Smooth muscle cell (in vitro differentiated cells): ENCODE measurements around the gene AFF1. TPM values are rescaled to one million over a fixed set of nuclear protein-coding genes. Genes with fewer than 3 reads are reported as not detected.
"Not testable (repeated sequence)": the region's sequence is repeated elsewhere in the genome, so short reads cannot be mapped to it uniquely, and the experiment has no call there.

Experiments used
- DNase-seq: peaks from one replicate; lab custom pipeline; 2025; ENCODE audit not compliant: unreplicated experiment; lab: John Stamatoyannopoulos, UW
- H2AFZ ChIP-seq: fragments of 200-600 bp; sonication (generic); 2 replicates; pipeline ENCODE4 v1.6.0; 2016; ENCODE audit warnings: antibody characterized with exemption, low read depth, mild to moderate bottlenecking
- H3F3A ChIP-seq: fragments of 200-600 bp; sonication (generic); 2 replicates; pipeline ENCODE4 v1.6.0; 2017; ENCODE audit warnings: antibody characterized with exemption, low read depth
- H3K27ac ChIP-seq: fragments of 200-600 bp; sonication (generic); 2 replicates; pipeline ENCODE4 v1.5.1; 2016; ENCODE audit warnings: low read depth, mild to moderate bottlenecking
- H3K27me3 ChIP-seq: fragments of 200-600 bp; sonication (generic); 2 replicates; pipeline ENCODE4 v1.6.1; 2016; ENCODE audit warnings: low read depth, mild to moderate bottlenecking
- H3K36me3 ChIP-seq: fragments of 200-600 bp; sonication (generic); 2 replicates; pipeline ENCODE4 v1.5.1; 2016; ENCODE audit warnings: low read depth
- H3K4me1 ChIP-seq: fragments of 200-600 bp; sonication (generic); 2 replicates; pipeline ENCODE4 v1.5.1; 2016; ENCODE audit warnings: low read depth
- H3K4me2 ChIP-seq: fragments of 200-600 bp; sonication (generic); 2 replicates; pipeline ENCODE4 v1.6.0; 2016; ENCODE audit warnings: mild to moderate bottlenecking
- H3K4me3 ChIP-seq: fragments of 200-600 bp; sonication (generic); 2 replicates; pipeline ENCODE4 v1.5.1; 2016; ENCODE audit warnings: mild to moderate bottlenecking
- H3K79me2 ChIP-seq: fragments of 200-600 bp; sonication (generic); 2 replicates; pipeline ENCODE4 v1.6.0; 2016; ENCODE audit warnings: low read depth, mild to moderate bottlenecking
- H3K9ac ChIP-seq: fragments of 200-600 bp; sonication (generic); 2 replicates; pipeline ENCODE4 v1.6.0; 2016; ENCODE audit warnings: low read depth
- H3K9me3 ChIP-seq: fragments of 200-600 bp; sonication (generic); replicated peaks from 2 replicates; pipeline ENCODE4 v1.5.1; 2016; ENCODE audit warnings: low read depth
- H4K20me1 ChIP-seq: fragments of 200-600 bp; sonication (generic); 2 replicates; pipeline ENCODE4 v1.6.0; 2016; ENCODE audit warnings: low read depth
- CTCF ChIP-seq: fragments of 200-600 bp; sonication (generic); IDR thresholded peaks from 2 replicates; pipeline ENCODE4 v1.5.1; 2017; ENCODE audit warnings: borderline replicate concordance, mild to moderate bottlenecking, antibody characterized with exemption; ENCODE audit not compliant: insufficient read depth, poor library complexity, severe bottlenecking
- WGBS: methylation state at CpG from one replicate; pipeline ENCODE4 v1.1.7; 2016; ENCODE audit warnings: low lambda C conversion rate; 5-methylcytosine and 5-hydroxymethylcytosine counted together
- polyA plus RNA-seq: library from polyadenylated mRNA; unstranded; fragments of >200 nt; fragmentation: Nextera tagmentation; extraction: Ambion mirVana; gene quantifications from 2 replicates; pipeline ENCODE4 v1.2.1, GENCODE V29; 2016
- total RNA-seq: library from RNA; depleted of rRNA; stranded (reverse); fragments of >200 nt; gene quantifications from 2 replicates; pipeline ENCODE4 v1.2.3, GENCODE V29; 2014

AFF1 gene
- total and polyA plus RNA-seq, 2 experiments from 2014 or later: 6.6 to 17.7 TPM

- Histone ChIP-seq H3K4me2 (no peak overlapping the region), H3K9ac (no peak overlapping the region), H3K4me3 (no peak overlapping the region), H4K20me1 (no peaks in the 10 kb centered on the region), H3K36me3 (no peaks in the 10 kb centered on the region), H3K9me3 (no peaks in the 10 kb centered on the region), H3K79me2 (no peaks in the 10 kb centered on the region), H3K4me1 (no peaks in the 10 kb centered on the region), H3K27me3 (no peaks in the 10 kb centered on the region), H2AFZ (no peak overlapping the region), H3K27ac (no peak overlapping the region), H3F3A (no peaks in the 10 kb centered on the region)
- 99% methylated on average over 3 of the region's 3 CpGs for WGBS
- no peak for DNase-seq
- TF ChIP-seq CTCF: no peak
Observed at GRCh38 chr4:86990510-86990909, 55.7 kb downstream of the AFF1 start.

DNA sequence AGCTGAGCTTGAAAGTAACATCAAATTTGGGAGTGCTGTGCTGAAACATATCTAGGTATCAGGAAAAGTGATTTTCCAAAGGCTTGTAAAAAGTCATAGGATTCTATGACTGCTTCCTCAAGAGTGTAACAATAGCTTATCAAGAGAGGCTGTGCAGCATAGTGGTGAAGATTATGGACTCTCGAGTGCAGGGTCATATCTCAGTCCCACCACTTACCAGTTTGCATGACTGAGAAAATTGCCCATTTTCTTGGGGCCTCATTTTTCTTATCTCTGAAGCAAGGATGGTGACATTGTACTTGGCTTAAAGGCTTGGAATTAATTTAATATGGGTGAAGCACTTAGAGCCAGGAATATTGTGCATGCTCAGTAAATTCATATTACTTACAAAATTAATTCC lies 57.2 kb downstream of the AFF1 start:
- Histone ChIP-seq H3K4me3 (no peak overlapping the region), H2AFZ (no peak overlapping the region), H3K9ac (no peak overlapping the region), H3K9me3 (no peaks in the 10 kb centered on the region), H3K36me3 (no peaks in the 10 kb centered on the region), H3F3A (no peaks in the 10 kb centered on the region), H3K27ac (no peak overlapping the region), H3K4me2 (no peak overlapping the region), H4K20me1 (no peaks in the 10 kb centered on the region), H3K79me2 (no peaks in the 10 kb centered on the region), H3K27me3 (no peaks in the 10 kb centered on the region), H3K4me1 (no peaks in the 10 kb centered on the region)
- TF ChIP-seq CTCF: no peak
- DNase-seq: no peak
- 39% methylated on average over 1 of the region's 1 CpG for WGBS

- Histone ChIP-seq H4K20me1 (no peaks in the 10 kb centered on the region), H3K36me3 (no peaks in the 10 kb centered on the region), H3K9ac (no peak overlapping the region), H2AFZ (no peak overlapping the region), H3K27ac (no peak overlapping the region), H3F3A (no peaks in the 10 kb centered on the region), H3K4me3 (no peak overlapping the region), H3K9me3 (no peaks in the 10 kb centered on the region), H3K79me2 (no peaks in the 10 kb centered on the region), H3K4me2 (no peak overlapping the region), H3K4me1 (peaks cover 3% of the 10 kb centered on the region), H3K27me3 (no peaks in the 10 kb centered on the region)
- no peak for DNase-seq
- TF ChIP-seq CTCF: no peak
- 96% methylated on average over 6 of the region's 6 CpGs for WGBS
Observed at GRCh38 chr4:86993909-86994681, 59.3 kb downstream of the AFF1 start.

DNA sequence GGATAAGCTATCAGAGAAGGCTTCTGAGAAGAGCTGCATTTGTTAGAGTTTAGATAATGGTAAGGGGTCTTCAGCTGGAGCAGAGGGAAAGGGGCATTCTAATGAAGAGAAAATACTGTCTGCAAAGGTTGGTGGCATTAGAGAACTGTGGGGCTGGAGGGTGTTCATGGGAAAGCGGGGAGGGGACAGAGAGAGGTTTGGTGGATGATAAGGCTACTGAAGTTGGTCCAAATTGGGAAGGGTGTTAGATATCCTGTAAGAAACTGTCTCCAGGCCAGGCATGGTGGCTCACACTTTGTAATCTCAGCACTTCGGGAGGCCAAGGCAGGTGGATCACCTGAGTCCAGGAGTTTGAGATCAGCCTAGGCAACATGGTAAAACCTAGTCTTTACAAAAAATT lies 59.9 kb downstream of the AFF1 start:
- no peak for TF ChIP-seq CTCF
- DNase-seq: no peak
- Histone ChIP-seq H3K4me2 (no peak overlapping the region), H3F3A (no peaks in the 10 kb centered on the region), H3K9me3 (no peaks in the 10 kb centered on the region), H4K20me1 (no peaks in the 10 kb centered on the region), H3K9ac (no peak overlapping the region), H3K4me1 (peaks cover 3% of the 10 kb centered on the region), H3K27ac (no peak overlapping the region), H3K27me3 (no peaks in the 10 kb centered on the region), H2AFZ (no peak overlapping the region), H3K4me3 (no peak overlapping the region), H3K79me2 (no peaks in the 10 kb centered on the region), H3K36me3 (no peaks in the 10 kb centered on the region)
- 97% methylated on average over 2 of the region's 2 CpGs for WGBS

GRCh38 chr4:86996510-86996909 lies 61.7 kb downstream of the AFF1 start:
- H3K9me3 ChIP-seq, H3K4me3 ChIP-seq, H3K27me3 ChIP-seq, H3K36me3 ChIP-seq, DNase-seq, H3K4me1 ChIP-seq, H3K79me2 ChIP-seq, H3K27ac ChIP-seq, H3F3A ChIP-seq, H2AFZ ChIP-seq, H4K20me1 ChIP-seq, H3K4me2 ChIP-seq, H3K9ac ChIP-seq: not testable (repeated sequence)
- 90% methylated on average over 3 of the region's 6 CpGs for whole genome bisulfite sequencing
